ENCODE measurements around the gene RASSF5. TPM values are rescaled to one million over a fixed set of nuclear protein-coding genes. Genes with fewer than 3 reads are reported as not detected.
A peak's percentile ranks its signal among the peaks of the same experiment; 100 is the strongest.

The RASSF5 gene
- total and polyA plus RNA-seq, 2 experiments from 2014 or later, result 1.6 to 2.0 TPM

DNA sequence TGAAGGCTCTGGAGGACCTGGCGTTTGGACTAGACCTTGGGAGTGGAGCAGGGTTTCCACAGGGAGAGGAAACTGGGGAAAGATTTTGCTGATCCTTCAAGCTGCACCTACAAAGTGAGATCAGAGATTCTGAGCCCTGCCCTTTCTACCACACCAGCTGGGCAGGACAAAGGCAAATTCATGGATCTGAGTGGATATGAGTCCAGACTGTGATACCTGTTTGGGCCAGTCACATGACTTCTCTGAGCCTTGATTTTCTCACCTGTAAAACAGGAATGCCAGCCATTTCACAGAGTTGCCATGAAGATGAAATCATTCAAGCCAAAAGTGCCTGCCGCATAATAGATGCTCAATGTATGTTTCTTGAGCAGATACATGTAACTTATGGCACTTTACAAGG is 4.9 kb upstream of the RASSF5 start:
- no peak overlapping the region for H3K4me3 ChIP-seq
- no peak overlapping the region for H2AFZ ChIP-seq
- peaks cover 8% of the 10 kb centered on the region for H3K4me1 ChIP-seq (ENCODE audit: insufficient read depth)
- H4K20me1 ChIP-seq (ENCODE audit: insufficient read depth, poor library complexity, severe bottlenecking), result no peaks in the 10 kb centered on the region
- H3K36me3 ChIP-seq (replicated peaks; ENCODE audit: insufficient read depth, low read depth), result no peaks in the 10 kb centered on the region
- H3K4me2 ChIP-seq, result no peak overlapping the region
- H3K79me2 ChIP-seq, result no peaks in the 10 kb centered on the region
- no peak overlapping the region for H3K27ac ChIP-seq
- H3K27me3 ChIP-seq, result peaks cover 34% of the 10 kb centered on the region
- 94% methylated on average over 2 of the region's 2 CpGs for WGBS (ENCODE audit: low lambda C conversion rate, missing lambda C conversion rate)
- H3K9me3 ChIP-seq (ENCODE audit: low read depth), result no peaks in the 10 kb centered on the region
- H3K9me2 ChIP-seq (replicated peaks; ENCODE audit: insufficient read depth), result no peaks in the 10 kb centered on the region
- DNase-seq (ENCODE audit: low spot score), result no peak
- TF ChIP-seq CTCF (IDR thresholded peaks at IDR 0.05; ENCODE audit: poor library complexity), result no peak
- TF ChIP-seq EZH2phosphoT487 (IDR thresholded peaks at IDR 0.05; ENCODE audit: low read depth, severe bottlenecking, unreplicated experiment), result no peak
- TF ChIP-seq EZH2 (IDR thresholded peaks at IDR 0.05; ENCODE audit: borderline replicate concordance), result no peak

DNA sequence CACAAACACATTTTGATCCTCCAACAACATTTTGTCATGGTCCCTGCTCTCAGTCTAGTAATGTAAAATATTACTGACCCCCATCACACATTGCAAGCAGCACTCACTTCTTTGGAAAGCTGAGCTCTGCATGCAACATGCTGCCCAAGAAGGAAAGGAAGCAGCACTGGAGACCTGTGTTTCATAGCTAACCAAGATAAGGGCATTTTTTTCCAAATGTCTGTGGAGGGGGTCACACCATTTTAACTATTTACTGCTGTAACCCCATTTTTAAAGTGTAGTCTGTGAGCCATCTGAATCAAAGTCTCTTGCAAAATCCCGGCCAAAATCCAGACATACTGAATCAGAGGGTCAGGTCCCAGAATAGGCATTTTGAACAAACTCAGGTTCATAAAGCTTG is 4.5 kb upstream of the RASSF5 start:
- no peak for DNase-seq (ENCODE audit: low spot score)
- Histone ChIP-seq H2AFZ (no peak overlapping the region), H3K4me1 (ENCODE audit: insufficient read depth) (peaks cover 9% of the 10 kb centered on the region), H3K79me2 (no peaks in the 10 kb centered on the region), H4K20me1 (ENCODE audit: insufficient read depth, poor library complexity, severe bottlenecking) (no peaks in the 10 kb centered on the region), H3K27ac (no peak overlapping the region), H3K9me2 (replicated peaks; ENCODE audit: insufficient read depth) (no peaks in the 10 kb centered on the region), H3K36me3 (replicated peaks; ENCODE audit: insufficient read depth, low read depth) (no peaks in the 10 kb centered on the region), H3K4me2 (no peak overlapping the region), H3K9me3 (ENCODE audit: low read depth) (no peaks in the 10 kb centered on the region), H3K27me3 (peaks cover 38% of the 10 kb centered on the region), H3K4me3 (no peak overlapping the region)
- WGBS (ENCODE audit: low lambda C conversion rate, missing lambda C conversion rate), result 69% methylated on average over 1 of the region's 1 CpG
- TF ChIP-seq EZH2phosphoT487 (IDR thresholded peaks at IDR 0.05; ENCODE audit: low read depth, severe bottlenecking, unreplicated experiment), result no peak

- Histone ChIP-seq H3K27ac (peak overlapping the region; percentile 15), H3K36me3 (replicated peaks; ENCODE audit: insufficient read depth, low read depth) (no peaks in the 10 kb centered on the region), H3K4me1 (ENCODE audit: insufficient read depth) (peaks cover 14% of the 10 kb centered on the region), H3K79me2 (no peaks in the 10 kb centered on the region), H2AFZ (no peak overlapping the region), H3K9me2 (replicated peaks; ENCODE audit: insufficient read depth) (no peaks in the 10 kb centered on the region), H3K4me3 (no peak overlapping the region), H3K4me2 (no peak overlapping the region), H4K20me1 (ENCODE audit: insufficient read depth, poor library complexity, severe bottlenecking) (no peaks in the 10 kb centered on the region), H3K27me3 (peaks cover 48% of the 10 kb centered on the region), H3K9me3 (ENCODE audit: low read depth) (no peaks in the 10 kb centered on the region)
- WGBS (ENCODE audit: low lambda C conversion rate, missing lambda C conversion rate), result 68% methylated on average over 8 of the region's 8 CpGs
- peak; percentile 50 for DNase-seq (ENCODE audit: low spot score)
- TF ChIP-seq CTCF (IDR thresholded peaks at IDR 0.05; ENCODE audit: poor library complexity) (no peak), EZH2 (IDR thresholded peaks at IDR 0.05; ENCODE audit: borderline replicate concordance) (no peak), EZH2phosphoT487 (IDR thresholded peaks at IDR 0.05; ENCODE audit: low read depth, severe bottlenecking, unreplicated experiment) (no peak)
These were observed 3.6 kb upstream of the RASSF5 start for GRCh38 chr1:206503591-206504362.

DNA sequence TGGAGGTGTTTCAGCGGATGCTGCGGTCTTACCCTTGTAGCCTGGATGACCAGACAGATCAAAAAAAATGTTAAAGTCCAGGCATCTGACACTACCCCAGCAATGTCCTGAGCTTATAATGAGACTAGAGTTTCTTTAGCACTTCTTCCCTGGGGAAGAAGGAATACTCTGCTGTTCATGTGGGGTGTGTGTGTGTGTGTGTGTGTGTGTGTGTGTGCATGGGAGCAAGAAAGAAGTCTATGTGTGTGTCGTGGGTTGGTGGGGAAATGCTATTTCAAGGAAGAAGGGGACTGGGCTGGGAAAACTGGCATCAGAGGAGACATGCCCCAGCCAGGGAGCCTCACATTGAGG is 3.0 kb upstream of the RASSF5 start:
- TF ChIP-seq EZH2phosphoT487 (IDR thresholded peaks at IDR 0.05; ENCODE audit: low read depth, severe bottlenecking, unreplicated experiment) (no peak), EZH2 (IDR thresholded peaks at IDR 0.05; ENCODE audit: borderline replicate concordance) (no peak), CTCF (IDR thresholded peaks at IDR 0.05; ENCODE audit: poor library complexity) (no peak)
- 77% methylated on average over 3 of the region's 3 CpGs for WGBS (ENCODE audit: low lambda C conversion rate, missing lambda C conversion rate)
- H4K20me1 ChIP-seq (ENCODE audit: insufficient read depth, poor library complexity, severe bottlenecking), result no peaks in the 10 kb centered on the region
- no peak overlapping the region for H2AFZ ChIP-seq
- H3K4me3 ChIP-seq, result no peak overlapping the region
- H3K9me3 ChIP-seq (ENCODE audit: low read depth), result no peaks in the 10 kb centered on the region
- H3K9me2 ChIP-seq (replicated peaks; ENCODE audit: insufficient read depth), result no peaks in the 10 kb centered on the region
- no peaks in the 10 kb centered on the region for H3K79me2 ChIP-seq
- no peak for DNase-seq (ENCODE audit: low spot score)
- H3K36me3 ChIP-seq (replicated peaks; ENCODE audit: insufficient read depth, low read depth), result no peaks in the 10 kb centered on the region
- peaks cover 54% of the 10 kb centered on the region for H3K27me3 ChIP-seq
- peaks cover 14% of the 10 kb centered on the region for H3K4me1 ChIP-seq (ENCODE audit: insufficient read depth)
- no peak overlapping the region for H3K4me2 ChIP-seq
- H3K27ac ChIP-seq, result no peak overlapping the region

Data from hepatocyte (in vitro differentiated cells).